RPMI8226 (cell line): ENCODE data around the gene PARD3B.
"Not testable (repeated sequence)": the region's sequence is repeated elsewhere in the genome, so short reads cannot be mapped to it uniquely, and the experiment has no call there.

Experiments
- DNase-seq: peaks from one replicate; pipeline ENCODE4 v3.0.0-alpha.2; 2015

The PARD3B gene

GRCh38 chr2:204541637-204542036, 3.6 kb upstream of the PARD3B start:
- no peak for DNase-seq

GRCh38 chr2:204542982-204543608, 2.2 kb upstream of the PARD3B start:
- no peak for DNase-seq

DNA sequence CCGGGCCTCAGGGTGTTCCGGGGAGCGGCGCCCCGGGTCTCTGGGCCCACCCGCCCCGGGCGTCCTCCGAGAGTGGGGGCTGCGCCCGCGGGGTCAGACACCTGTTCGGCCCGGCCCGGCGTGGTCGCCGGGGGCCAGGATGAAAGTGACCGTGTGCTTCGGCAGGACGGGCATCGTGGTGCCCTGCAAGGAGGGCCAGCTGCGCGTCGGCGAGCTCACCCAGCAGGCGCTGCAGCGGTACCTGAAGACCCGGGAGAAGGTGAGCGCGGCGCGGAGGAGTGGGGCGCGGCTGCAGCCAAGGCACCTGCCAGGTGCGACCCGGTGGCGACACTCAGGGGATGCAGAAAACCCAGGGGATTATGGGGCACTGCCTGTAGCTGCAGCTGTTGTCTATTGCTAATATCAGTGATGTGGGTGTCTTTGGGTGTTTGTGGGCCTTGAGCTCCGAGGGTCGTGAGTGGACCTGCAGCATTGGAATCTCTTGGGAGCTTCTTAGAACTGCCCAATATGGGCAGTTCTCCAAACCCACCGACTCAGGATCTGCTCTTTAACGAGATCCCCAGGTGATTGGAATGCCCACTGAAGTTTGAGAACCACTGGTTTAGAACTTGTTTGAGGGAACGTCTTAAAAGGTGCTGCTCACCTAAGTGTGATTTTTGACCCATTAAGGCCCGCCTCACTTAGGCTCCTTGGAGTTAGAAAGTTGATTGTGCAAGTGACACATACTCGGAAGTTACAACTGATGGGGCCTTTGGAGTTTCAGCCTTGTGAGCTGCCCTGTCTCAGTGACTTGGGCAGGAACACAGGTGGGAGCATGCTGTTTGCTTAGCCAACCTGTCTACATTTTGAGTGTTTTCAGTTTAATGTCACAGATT, 823 bp downstream of the PARD3B start:
- peak; percentile 58 for DNase-seq

GRCh38 chr2:204550751-204551511, 5.7 kb downstream of the PARD3B start:
- DNase-seq = no peak

- DNase-seq = no peak
Measured at GRCh38 chr2:204551512-204551863, 6.2 kb downstream of the PARD3B start.

- DNase-seq = no peak
Measured at GRCh38 chr2:204557604-204558003, 12.3 kb downstream of the PARD3B start.

DNA sequence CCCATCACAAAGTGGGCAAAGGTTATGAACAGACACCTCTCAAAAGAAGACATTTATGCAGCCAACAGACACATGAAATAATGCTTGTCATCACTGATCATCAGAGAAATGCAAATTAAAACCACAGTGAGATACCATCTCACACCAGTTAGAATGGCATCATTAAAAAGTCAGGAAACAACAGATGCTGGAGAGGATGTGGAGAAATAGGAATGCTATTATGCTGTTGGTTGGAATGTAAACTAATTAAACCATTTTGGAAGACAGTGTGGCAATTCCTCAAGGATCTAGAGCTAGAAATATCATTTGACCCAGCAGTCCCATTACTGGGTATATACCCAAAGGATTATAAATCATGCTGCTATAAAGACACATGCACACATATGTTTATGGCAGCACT, 14.1 kb downstream of the PARD3B start:
- DNase-seq = not testable (repeated sequence)

DNA sequence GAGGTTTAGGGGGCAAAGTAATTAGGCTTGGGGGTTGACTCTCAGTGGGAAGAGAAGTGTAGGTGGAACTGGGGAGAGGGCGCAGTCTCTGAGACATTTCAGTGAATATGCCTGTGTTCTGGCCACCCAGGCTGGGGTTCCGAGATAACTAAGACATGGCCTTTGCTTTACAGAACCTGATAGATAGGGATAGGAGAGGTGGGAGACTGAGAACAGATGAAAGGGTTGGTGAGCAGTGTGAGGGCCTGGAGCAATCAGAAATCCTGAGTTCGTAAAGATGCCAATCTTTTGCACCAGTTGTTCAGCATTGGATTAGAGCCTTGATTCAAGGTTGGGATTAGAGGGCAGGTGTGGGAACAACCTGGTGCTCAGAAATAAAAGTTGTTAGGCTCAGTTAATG, 15.6 kb downstream of the PARD3B start:
- no peak for DNase-seq

- DNase-seq = no peak
Measured at GRCh38 chr2:204561771-204562170, 16.5 kb downstream of the PARD3B start.

GRCh38 chr2:204566439-204566838, 21.2 kb downstream of the PARD3B start:
- no peak for DNase-seq

- DNase-seq = no peak
Measured at GRCh38 chr2:204570421-204570820, 25.1 kb downstream of the PARD3B start.

- no peak for DNase-seq
Measured at GRCh38 chr2:204571041-204571440, 25.8 kb downstream of the PARD3B start.

DNA sequence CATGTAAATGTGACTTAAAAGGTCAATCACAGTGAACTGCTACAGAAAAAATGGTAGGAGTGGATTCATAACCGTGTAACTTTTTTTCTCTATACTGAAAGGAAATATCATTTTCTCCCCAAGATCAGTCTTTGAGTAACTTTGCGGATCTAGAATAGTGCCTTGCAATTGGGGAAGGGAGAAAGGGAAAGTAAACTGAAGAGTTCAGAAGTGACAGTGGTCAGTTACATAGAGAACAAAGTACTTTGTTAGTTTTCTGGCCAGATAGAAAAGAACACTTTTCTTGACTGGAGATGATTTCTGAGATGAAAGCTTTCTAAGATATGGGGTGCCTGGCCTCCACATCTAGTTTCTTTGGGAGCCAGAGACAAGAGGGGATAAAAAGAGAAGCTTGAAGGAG, 26.6 kb downstream of the PARD3B start:
- DNase-seq = no peak

DNA sequence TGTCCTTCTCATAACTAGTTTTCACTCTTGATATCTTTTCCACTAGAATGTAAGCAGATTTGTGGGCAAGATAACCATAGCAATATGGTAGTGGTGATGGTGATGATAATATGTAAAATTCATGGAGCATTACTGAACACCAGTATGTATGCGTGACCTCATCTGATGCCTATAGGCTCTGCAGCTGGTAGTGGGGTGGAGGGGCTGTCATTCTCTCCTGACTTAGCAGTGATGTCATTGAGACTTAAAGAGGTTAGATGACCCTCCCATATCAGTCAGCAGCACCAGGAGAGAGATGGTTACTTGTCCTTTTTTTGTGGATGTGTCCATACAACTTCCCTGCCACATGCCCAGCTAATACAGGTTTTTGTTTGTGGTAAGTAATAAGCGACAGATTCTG, 27.9 kb downstream of the PARD3B start:
- no peak for DNase-seq

DNA sequence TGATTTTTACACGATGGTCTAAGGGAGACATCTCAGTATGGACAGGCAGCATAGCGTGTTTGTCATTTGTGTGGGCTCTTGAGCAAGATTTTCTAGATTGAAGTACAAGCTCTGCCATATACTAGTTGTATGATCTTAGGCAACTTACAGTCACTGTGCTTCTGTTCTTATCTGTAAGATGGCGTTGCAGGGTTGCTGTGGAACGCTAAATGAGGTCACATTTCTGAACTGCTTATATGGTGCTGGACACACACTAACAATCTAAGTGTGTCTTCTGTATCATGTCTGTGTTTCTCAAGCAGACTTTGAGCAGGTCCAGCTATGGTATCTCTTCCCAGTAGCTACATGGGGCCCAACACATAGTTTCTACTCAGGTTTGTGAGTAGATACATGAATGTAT, 29.2 kb downstream of the PARD3B start:
- no peak for DNase-seq

GRCh38 chr2:204575463-204575862, 30.2 kb downstream of the PARD3B start:
- peak; percentile 14 for DNase-seq

GRCh38 chr2:204576362-204576979, 31.2 kb downstream of the PARD3B start:
- DNase-seq = no peak

DNA sequence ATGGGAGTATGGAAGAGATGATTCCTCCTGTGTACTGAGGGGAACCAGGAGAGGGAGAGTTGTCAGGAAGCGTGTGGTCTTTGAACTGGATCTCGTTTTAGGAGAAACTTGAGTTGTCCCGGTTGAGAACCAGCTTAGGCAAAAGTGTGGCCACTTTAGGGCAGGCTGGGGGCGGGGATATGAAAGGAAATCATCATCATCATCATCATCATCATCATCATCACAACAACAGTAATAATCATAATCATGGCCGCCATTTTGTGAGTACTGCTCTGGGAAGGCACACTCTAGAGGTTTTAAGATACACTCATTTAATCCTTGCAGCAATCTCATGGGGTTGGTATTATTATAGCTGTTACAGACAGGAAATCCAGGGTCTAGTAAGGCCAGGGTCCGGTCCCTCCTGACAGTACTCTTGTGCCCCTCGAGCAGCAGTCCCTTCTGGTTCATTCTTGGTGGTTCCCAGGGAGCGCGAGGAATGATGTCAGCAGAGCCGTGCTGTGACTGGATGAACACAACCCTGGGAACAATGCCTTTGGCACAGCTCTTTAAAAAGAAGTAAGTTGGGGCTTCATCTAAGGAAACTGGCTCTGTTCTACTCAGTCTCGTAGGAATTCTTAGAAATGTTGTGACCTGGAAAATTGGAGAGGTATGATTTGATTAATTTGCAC, 33.8 kb downstream of the PARD3B start:
- no peak for DNase-seq

DNA sequence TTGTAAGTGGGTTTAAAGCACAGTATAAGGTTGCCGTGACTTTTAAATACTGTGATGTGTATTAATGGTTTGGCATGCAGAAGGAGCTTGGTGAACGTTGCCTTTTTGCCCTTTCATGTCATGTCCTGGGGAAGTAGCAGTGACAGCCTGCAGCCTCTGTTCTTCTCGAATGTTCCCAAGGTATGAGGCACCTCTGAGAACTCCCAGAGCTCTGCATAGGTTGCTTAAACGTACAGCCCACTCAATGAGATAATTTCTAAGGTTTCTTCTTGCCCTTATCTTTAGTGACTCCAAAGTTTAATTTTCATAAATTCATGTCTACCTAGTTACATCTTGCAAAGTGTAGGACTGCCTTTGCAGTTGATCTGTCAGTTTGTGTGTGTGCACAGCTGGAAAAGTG, 36.7 kb downstream of the PARD3B start:
- no peak for DNase-seq

DNA sequence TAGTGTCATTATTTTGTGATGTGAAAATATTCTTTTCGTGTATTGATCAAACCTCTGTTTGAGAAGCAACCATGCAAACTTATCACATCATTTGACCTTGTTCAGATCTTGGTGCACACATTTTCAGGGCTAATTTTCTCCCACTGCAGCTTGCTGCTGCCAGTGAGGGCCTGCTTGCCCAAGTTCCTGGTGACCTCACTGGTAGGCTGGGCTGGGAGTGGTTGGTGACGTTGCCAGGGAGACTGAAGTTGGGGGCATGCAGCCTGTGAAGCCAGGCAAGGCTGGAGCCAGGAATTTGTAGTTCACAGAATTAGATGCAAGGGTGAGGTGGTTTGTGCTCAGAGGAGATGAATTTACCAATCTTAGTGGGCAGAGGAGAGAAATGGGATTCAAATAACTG, 38.5 kb downstream of the PARD3B start:
- DNase-seq = no peak

- DNase-seq = no peak
Measured at GRCh38 chr2:204585930-204586329, 40.7 kb downstream of the PARD3B start.

DNA sequence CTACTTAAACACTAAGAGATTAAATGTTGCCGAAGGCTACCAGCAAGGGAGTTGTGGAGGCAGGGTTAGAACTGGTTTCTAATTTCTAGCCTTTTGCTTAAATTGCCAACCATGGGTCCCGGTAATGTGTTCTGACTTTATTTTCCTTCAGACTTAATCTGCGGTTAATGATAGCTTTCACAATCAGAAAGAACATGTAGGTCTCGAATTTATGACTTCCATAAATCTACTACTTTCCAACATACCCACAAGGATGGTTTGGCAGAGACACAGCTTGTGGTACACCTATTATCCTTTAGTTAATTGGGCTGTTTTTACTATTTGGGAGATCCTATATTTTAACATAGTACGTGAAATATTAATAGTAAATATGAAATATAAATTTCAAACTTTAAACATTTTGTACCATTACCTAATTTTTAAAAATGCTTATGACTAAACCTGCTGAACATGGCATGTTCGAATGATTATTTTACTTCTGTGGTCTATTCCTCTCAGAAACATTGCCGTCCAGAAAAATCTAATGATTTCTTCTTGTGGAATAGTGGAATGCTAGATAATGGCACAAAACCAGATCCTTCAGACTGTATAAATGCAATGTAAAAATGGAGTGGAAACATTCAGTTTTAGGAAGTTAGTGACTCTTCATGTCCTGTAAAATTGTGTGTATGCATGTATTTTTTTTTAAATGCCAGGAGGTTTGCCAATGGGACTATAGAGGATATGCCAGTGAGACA, 41.3 kb downstream of the PARD3B start:
- no peak for DNase-seq
